MCF 10A (cell line): ENCODE results near the gene SERPINI1. TPM values are rescaled to one million over a fixed set of nuclear protein-coding genes. Genes with fewer than 3 reads are reported as not detected.

Source experiments
- BruUV-seq: library from RNA; stranded (reverse); fragments of 400-500 nt; replicated peaks from 2 replicates; lab custom pipeline; 2021; lab: Mats Ljungman, UMichigan
- CTCF ChIA-PET: fragments of 300-600 bp; sonication (Branson Sonifier 250); formaldehyde crosslinking; extraction: SDS; loops from one replicate; lab custom pipeline; 2021; ENCODE audit warnings: antibody characterized with exemption, inconsistent platforms; lab: Yijun Ruan, JAX
- POLR2A ChIA-PET: fragments of 300-600, 350-650 bp; sonication (Branson Sonifier 250); formaldehyde crosslinking; extraction: SDS; loops from one replicate; lab custom pipeline; 2020; ENCODE audit warnings: antibody characterized with exemption, inconsistent platforms; lab: Yijun Ruan, JAX
- DNase-seq: peaks from one replicate; pipeline ENCODE4 v3.0.0-alpha.2; 2018; ENCODE audit not compliant: unreplicated experiment
- H3K27ac Mint-ChIP-seq: one replicate; pipeline ENCODE4 v1.8.0; 2022; ENCODE audit warnings: mild to moderate bottlenecking, low read depth, mixed read lengths; ENCODE audit not compliant: unreplicated experiment
- H3K27me3 Mint-ChIP-seq: one replicate; pipeline ENCODE4 v1.8.0; 2022; ENCODE audit warnings: mixed read lengths; ENCODE audit not compliant: insufficient read depth, unreplicated experiment
- H3K36me3 Mint-ChIP-seq: one replicate; pipeline ENCODE4 v1.8.0; 2022; ENCODE audit warnings: mild to moderate bottlenecking, moderate library complexity, mixed read lengths; ENCODE audit not compliant: insufficient read depth, unreplicated experiment
- H3K4me1 Mint-ChIP-seq: one replicate; pipeline ENCODE4 v1.8.0; 2022; ENCODE audit warnings: mixed read lengths; ENCODE audit not compliant: insufficient read depth, unreplicated experiment
- H3K4me3 Mint-ChIP-seq: one replicate; pipeline ENCODE4 v1.8.0; 2022; ENCODE audit warnings: mild to moderate bottlenecking, moderate library complexity, mixed read lengths; ENCODE audit not compliant: unreplicated experiment
- H3K9me3 Mint-ChIP-seq: one replicate; pipeline ENCODE4 v1.8.0; 2022; ENCODE audit warnings: mixed read lengths; ENCODE audit not compliant: unreplicated experiment
- CTCF ChIP-seq: fragments of 200-600 bp; IDR thresholded peaks from one replicate; pipeline ENCODE4 v1.8.0; 2022; ENCODE audit warnings: antibody characterized with exemption, mild to moderate bottlenecking; ENCODE audit not compliant: unreplicated experiment
- intact Hi-C: fragments of 100-400 bp; cut with micrococcal nuclease; formaldehyde crosslinking; loops from 2 replicates; pipeline ENCODE4 v1.14.1; 2022
- total RNA-seq: library from RNA; stranded (reverse); gene quantifications from 2 replicates; pipeline ENCODE4 v1.2.3, GENCODE V29; 2022

The SERPINI1 gene
- total RNA-seq, 1 experiment from 2014 or later = 2.6 TPM

GRCh38 chr3:167829071-167829470, 93.5 kb downstream of the SERPINI1 start:
- H3K4me3 Mint-ChIP-seq = no peak overlapping the region
- TF ChIP-seq CTCF = no peak
- intact Hi-C loops = no loop called here
- H3K27me3 Mint-ChIP-seq = peaks cover 16% of the 10 kb centered on the region
- ChIA-PET CTCF (interaction anchor here (0.6 kb wide), 1 partner anchor 55 kb away, joined by 3 read pairs; no protein-coding TSS in a partner anchor), POLR2A (interaction anchor here (0.7 kb wide), 1 partner anchor 12 kb away, joined by 3 read pairs; no protein-coding TSS in a partner anchor)
- no peak for DNase-seq
- no peaks in the 10 kb centered on the region for H3K9me3 Mint-ChIP-seq
- no peak overlapping the region for H3K27ac Mint-ChIP-seq
- no peaks in the 10 kb centered on the region for H3K4me1 Mint-ChIP-seq
- BruUV-seq = no TSS peak
- H3K36me3 Mint-ChIP-seq = no peaks in the 10 kb centered on the region

- TF ChIP-seq CTCF = no peak
- POLR2A ChIA-PET = no interaction called here
- Mint-ChIP-seq H3K4me3 (no peak overlapping the region), H3K27ac (no peak overlapping the region), H3K4me1 (no peaks in the 10 kb centered on the region), H3K9me3 (no peaks in the 10 kb centered on the region), H3K27me3 (peaks cover 16% of the 10 kb centered on the region), H3K36me3 (no peaks in the 10 kb centered on the region)
- CTCF ChIA-PET = interaction anchor here (0.7 kb wide), 1 partner anchor 210 kb away, joined by 6 read pairs; no protein-coding TSS in a partner anchor
- DNase-seq = no peak
- BruUV-seq = no TSS peak
- intact Hi-C loops = no loop called here
Measured at GRCh38 chr3:167830007-167830406, 94.5 kb downstream of the SERPINI1 start.

GRCh38 chr3:167835359-167835758, 99.8 kb downstream of the SERPINI1 start:
- Mint-ChIP-seq H3K4me1 (no peaks in the 10 kb centered on the region), H3K27ac (no peak overlapping the region), H3K4me3 (no peak overlapping the region), H3K27me3 (peaks cover 27% of the 10 kb centered on the region), H3K36me3 (no peaks in the 10 kb centered on the region), H3K9me3 (no peaks in the 10 kb centered on the region)
- DNase-seq = no peak
- no peak for TF ChIP-seq CTCF
- BruUV-seq = no TSS peak
- intact Hi-C loops = no loop called here
- ChIA-PET POLR2A (no interaction called here), CTCF (interaction anchor here (0.6 to 2.4 kb wide), 5 partner anchors 42 to 451 kb away, joined by 3 to 10 read pairs (median 3); no protein-coding TSS in a partner anchor)

- TF ChIP-seq CTCF = no peak
- CTCF ChIA-PET = interaction anchor here (0.5 to 2.4 kb wide), 7 partner anchors 46 to 452 kb away, joined by 3 to 10 read pairs (median 3); no protein-coding TSS in a partner anchor
- no TSS peak for BruUV-seq
- Mint-ChIP-seq H3K36me3 (no peaks in the 10 kb centered on the region), H3K4me3 (no peak overlapping the region), H3K4me1 (no peaks in the 10 kb centered on the region), H3K27me3 (peaks cover 27% of the 10 kb centered on the region), H3K27ac (no peak overlapping the region), H3K9me3 (no peaks in the 10 kb centered on the region)
- DNase-seq = no peak
- intact Hi-C loops = no loop called here
- POLR2A ChIA-PET = interaction anchor here (0.9 to 1.8 kb wide), 2 partner anchors 46 to 205 kb away, joined by 3 to 5 read pairs; no protein-coding TSS in a partner anchor
Measured at GRCh38 chr3:167835953-167836352, 100.4 kb downstream of the SERPINI1 start.
